ENCODE measurements around the gene RNF5. TPM values are rescaled to one million over a fixed set of nuclear protein-coding genes. Genes with fewer than 3 reads are reported as not detected.

The RNF5 gene
- total and polyA plus RNA-seq, 9 of the 15 experiments (the other 6 are each of a cell fraction or from before 2014, with no cell fraction given), result 62.2 to 245 (median 129) TPM

GRCh38 chr6:32194825-32195651 lies 16.8 kb downstream of the RNF5 start (continued):
- TF ChIP-seq CBFA2T3 (IDR thresholded peaks at IDR 0.05) (no peak), ELF1 (tag; IDR thresholded peaks at IDR 0.05) (no peak), DPF2 (IDR thresholded peaks at IDR 0.05) (peak; percentile 78), JUND (IDR thresholded peaks at IDR 0.05; ENCODE audit: borderline replicate concordance, low read depth, low read length) (no peak; the same call in 1 of the 2 replicates), JUND (tag; IDR thresholded peaks at IDR 0.05; ENCODE audit: borderline replicate concordance, low read depth, low read length) (no peak), XRCC4 (IDR thresholded peaks at IDR 0.05; ENCODE audit: extremely low read depth, insufficient read depth, insufficient read length) (no peak), ZNF263 (CRISPR knock-in tag; IDR thresholded peaks at IDR 0.05; ENCODE audit: borderline replicate concordance) (peak; percentile 67; the same call in 1 of the 2 replicates), CBX5 (IDR thresholded peaks at IDR 0.05; ENCODE audit: borderline replicate concordance, low read depth) (no peak), ZFP30 (CRISPR knock-in tag; IDR thresholded peaks at IDR 0.05; ENCODE audit: borderline replicate concordance) (no peak), ZNF3 (CRISPR knock-in tag; IDR thresholded peaks at IDR 0.05) (no peak), NCOA1 (IDR thresholded peaks at IDR 0.05; ENCODE audit: low read depth) (peak; percentile 37; the same call in 1 of the 2 replicates), TARDBP (IDR thresholded peaks at IDR 0.05) (no peak), ZNF589 (CRISPR knock-in tag; IDR thresholded peaks at IDR 0.05; ENCODE audit: low read depth) (0 out of 2 replicates have a peak, but pooled peaks have one; percentile 37), LARP7 (IDR thresholded peaks at IDR 0.05) (no peak), RBM17 (IDR thresholded peaks at IDR 0.05; ENCODE audit: borderline replicate concordance, low read depth, low read length) (no peak), CXXC5 (CRISPR knock-in tag; IDR thresholded peaks at IDR 0.05) (no peak), E2F8 (IDR thresholded peaks at IDR 0.05; ENCODE audit: low read depth, partially characterized antibody) (no peak), TBP (optimal IDR thresholded peaks at IDR 0.05; ENCODE audit: low read depth, low read length) (peak; percentile 63), POLR3A (IDR thresholded peaks at IDR 0.05; ENCODE audit: borderline replicate concordance, extremely low read depth, insufficient read depth, insufficient read length) (no peak), ZNF644 (tag; IDR thresholded peaks at IDR 0.05; ENCODE audit: low read depth) (no peak), RFX1 (IDR thresholded peaks at IDR 0.05) (no peak), ESRRA (IDR thresholded peaks at IDR 0.05; ENCODE audit: borderline replicate concordance, low read depth) (no peak; the same call in 1 of the 2 replicates), TRIM24 (IDR thresholded peaks at IDR 0.05) (no peak)
- TF ChIP-seq, protein P1, sequence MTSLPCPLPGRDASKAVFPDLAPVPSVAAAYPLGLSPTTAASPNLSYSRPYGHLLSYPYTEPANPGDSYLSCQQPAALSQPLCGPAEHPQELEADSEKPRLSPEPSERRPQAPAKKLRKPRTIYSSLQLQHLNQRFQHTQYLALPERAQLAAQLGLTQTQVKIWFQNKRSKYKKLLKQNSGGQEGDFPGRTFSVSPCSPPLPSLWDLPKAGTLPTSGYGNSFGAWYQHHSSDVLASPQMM (CRISPR knock-in tag; IDR thresholded peaks at IDR 0.05), result no peak
- TF ChIP-seq, protein P2, sequence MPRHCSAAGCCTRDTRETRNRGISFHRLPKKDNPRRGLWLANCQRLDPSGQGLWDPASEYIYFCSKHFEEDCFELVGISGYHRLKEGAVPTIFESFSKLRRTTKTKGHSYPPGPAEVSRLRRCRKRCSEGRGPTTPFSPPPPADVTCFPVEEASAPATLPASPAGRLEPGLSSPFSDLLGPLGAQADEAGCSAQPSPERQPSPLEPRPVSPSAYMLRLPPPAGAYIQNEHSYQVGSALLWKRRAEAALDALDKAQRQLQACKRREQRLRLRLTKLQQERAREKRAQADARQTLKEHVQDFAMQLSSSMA (CRISPR knock-in tag; IDR thresholded peaks at IDR 0.05), result no peak

Measured in K562 (cell line).